ENCODE measurements around the gene ARHGAP19.

Gene ARHGAP19

GRCh38 chr10:97197030-97197500 lies 95.4 kb downstream of the ARHGAP19 start:
- TF ChIP-seq, protein P1, sequence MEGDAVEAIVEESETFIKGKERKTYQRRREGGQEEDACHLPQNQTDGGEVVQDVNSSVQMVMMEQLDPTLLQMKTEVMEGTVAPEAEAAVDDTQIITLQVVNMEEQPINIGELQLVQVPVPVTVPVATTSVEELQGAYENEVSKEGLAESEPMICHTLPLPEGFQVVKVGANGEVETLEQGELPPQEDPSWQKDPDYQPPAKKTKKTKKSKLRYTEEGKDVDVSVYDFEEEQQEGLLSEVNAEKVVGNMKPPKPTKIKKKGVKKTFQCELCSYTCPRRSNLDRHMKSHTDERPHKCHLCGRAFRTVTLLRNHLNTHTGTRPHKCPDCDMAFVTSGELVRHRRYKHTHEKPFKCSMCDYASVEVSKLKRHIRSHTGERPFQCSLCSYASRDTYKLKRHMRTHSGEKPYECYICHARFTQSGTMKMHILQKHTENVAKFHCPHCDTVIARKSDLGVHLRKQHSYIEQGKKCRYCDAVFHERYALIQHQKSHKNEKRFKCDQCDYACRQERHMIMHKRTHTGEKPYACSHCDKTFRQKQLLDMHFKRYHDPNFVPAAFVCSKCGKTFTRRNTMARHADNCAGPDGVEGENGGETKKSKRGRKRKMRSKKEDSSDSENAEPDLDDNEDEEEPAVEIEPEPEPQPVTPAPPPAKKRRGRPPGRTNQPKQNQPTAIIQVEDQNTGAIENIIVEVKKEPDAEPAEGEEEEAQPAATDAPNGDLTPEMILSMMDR (IDR thresholded peaks at IDR 0.05; ENCODE audit: borderline replicate concordance, control extremely low read depth, extremely low read depth, insufficient read depth, missing control alignments): no peak
- in situ Hi-C loops (cut with MboI; ENCODE audit: low sequenced_read_pairs, unreplicated experiment): no loop called here
- no peak for DNase-seq (ENCODE audit: low spot score)

DNA sequence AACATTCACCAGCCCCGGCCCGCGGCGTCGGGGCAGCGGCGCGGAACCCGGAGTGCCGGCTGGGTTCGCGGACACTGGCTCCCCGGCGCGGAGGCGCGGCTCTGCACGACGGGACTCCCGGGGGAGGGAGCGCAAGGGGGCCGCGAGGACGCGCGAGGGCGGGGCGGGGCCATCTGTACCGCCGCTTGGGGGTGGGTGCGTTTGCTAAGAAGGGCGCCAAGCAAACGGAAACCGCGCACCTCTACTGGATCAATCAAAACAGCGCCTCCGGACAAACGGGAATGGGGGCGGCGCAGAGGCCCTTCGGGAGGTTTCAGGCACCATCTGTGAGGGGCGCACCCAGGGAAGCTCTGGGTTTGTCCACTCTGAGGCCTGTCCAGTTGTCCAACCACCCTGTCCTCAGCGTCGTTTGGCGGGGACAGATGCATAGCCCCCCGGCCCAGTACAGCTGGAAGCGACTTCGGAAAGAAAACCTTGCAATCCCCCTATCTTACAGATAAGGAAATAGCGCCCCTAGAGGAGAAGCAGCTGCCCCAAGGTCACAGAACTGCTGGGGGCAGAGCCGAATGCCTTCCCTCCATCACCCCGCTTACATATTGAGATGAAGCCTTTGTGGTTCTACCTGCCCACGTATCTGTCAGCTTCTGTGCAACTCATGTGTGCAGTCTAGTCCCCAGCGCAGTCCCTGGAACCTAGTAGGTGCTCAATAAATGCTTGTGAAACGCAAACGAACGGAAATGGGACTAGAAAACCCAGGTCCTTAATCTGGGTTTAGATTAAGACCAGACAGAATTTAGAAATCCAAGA lies 96.0 kb downstream of the ARHGAP19 start:
- TF ChIP-seq, protein P1 (IDR thresholded peaks at IDR 0.05; ENCODE audit: borderline replicate concordance, control extremely low read depth, extremely low read depth, insufficient read depth, missing control alignments): peak; percentile 67
- DNase-seq (ENCODE audit: low spot score): peak; percentile 83
- in situ Hi-C loops (cut with MboI; ENCODE audit: low sequenced_read_pairs, unreplicated experiment): no loop called here

GRCh38 chr10:97195706-97196222 lies 96.7 kb downstream of the ARHGAP19 start:
- in situ Hi-C loops (cut with MboI; ENCODE audit: low sequenced_read_pairs, unreplicated experiment): no loop called here
- TF ChIP-seq, protein P1 (IDR thresholded peaks at IDR 0.05; ENCODE audit: borderline replicate concordance, control extremely low read depth, extremely low read depth, insufficient read depth, missing control alignments): no peak
- no peak for DNase-seq (ENCODE audit: low spot score)

DNA sequence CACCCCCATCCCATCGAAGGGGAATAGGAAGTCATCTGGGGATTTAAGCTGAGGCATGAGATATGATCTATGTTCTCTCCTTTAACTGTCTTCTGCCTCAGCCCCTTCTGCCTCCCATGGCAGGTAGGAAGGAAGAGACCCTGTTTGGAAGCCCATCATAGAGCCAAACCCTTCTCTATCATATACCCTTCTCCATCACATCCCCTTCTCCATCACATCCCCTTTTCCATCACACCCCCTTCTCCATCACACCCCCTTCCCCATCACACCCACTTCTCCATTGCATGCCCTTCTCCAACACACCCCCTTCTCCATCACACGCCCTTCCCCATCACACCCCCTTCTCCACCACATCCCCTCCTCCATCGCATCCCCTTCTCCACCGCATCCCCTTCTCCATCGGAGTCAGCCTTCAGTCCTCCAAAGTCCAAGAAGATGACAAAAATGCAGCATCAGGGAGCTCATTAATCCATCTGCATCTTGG lies 99.4 kb downstream of the ARHGAP19 start:
- TF ChIP-seq, protein P1 (IDR thresholded peaks at IDR 0.05; ENCODE audit: borderline replicate concordance, control extremely low read depth, extremely low read depth, insufficient read depth, missing control alignments): no peak
- in situ Hi-C loops (cut with MboI; ENCODE audit: low sequenced_read_pairs, unreplicated experiment): no loop called here
- no peak for DNase-seq (ENCODE audit: low spot score)

GRCh38 chr10:97190450-97190849 lies 102.0 kb downstream of the ARHGAP19 start:
- DNase-seq (ENCODE audit: low spot score): no peak
- TF ChIP-seq, protein P1 (IDR thresholded peaks at IDR 0.05; ENCODE audit: borderline replicate concordance, control extremely low read depth, extremely low read depth, insufficient read depth, missing control alignments): no peak
- in situ Hi-C loops (cut with MboI; ENCODE audit: low sequenced_read_pairs, unreplicated experiment): no loop called here

DNA sequence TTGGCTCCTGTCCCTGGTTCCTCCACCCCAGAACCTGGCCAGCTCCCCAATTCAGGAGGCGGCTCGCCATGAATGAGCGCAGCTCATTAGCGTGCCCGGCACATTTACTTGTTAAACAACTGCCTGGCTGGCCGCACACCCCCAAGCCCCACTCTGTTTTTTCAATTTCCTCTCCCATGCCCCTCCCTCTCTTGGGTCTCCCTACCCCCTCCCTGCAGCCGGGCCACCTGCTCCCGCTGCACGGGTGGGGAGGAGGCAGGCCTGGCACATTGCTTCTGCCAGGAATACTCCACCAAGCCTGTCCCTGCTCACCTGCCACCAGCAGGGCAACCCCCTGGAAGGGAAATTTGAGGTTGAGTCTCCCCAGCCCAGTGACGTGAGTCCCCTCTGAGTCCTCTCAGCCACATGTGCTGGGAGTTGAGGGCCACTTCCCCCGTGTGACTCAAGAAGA lies 104.2 kb downstream of the ARHGAP19 start:
- in situ Hi-C loops (cut with MboI; ENCODE audit: low sequenced_read_pairs, unreplicated experiment): no loop called here
- DNase-seq (ENCODE audit: low spot score): no peak
- TF ChIP-seq, protein P1 (IDR thresholded peaks at IDR 0.05; ENCODE audit: borderline replicate concordance, control extremely low read depth, extremely low read depth, insufficient read depth, missing control alignments): no peak

All from GM13976 (cell line).